GM13977 (cell line): ENCODE measurements around the gene GID8.

ENCODE experiments used
- DNase-seq: peaks from one replicate; pipeline ENCODE4 v3.0.0; 2012; ENCODE audit warnings: low spot score
- in situ Hi-C: fragments of 300-500 bp; cut with MboI; formaldehyde crosslinking; loops from one replicate; pipeline ENCODE4 v1.12.0; 2022; ENCODE audit warnings: low sequenced_read_pairs, low pct_unique_long_range_greater_than_20kb, mixed read lengths, inconsistent platforms; ENCODE audit not compliant: unreplicated experiment
- TF ChIP-seq, protein P1 (sequence below): IDR thresholded peaks from 2 replicates; pipeline ENCODE4 v1.5.1; 2012; ENCODE audit warnings: mild to moderate bottlenecking, control low read depth; ENCODE audit not compliant: insufficient read depth; ENCODE audit errors: extremely low read depth, missing control alignments

The GID8 gene

DNA sequence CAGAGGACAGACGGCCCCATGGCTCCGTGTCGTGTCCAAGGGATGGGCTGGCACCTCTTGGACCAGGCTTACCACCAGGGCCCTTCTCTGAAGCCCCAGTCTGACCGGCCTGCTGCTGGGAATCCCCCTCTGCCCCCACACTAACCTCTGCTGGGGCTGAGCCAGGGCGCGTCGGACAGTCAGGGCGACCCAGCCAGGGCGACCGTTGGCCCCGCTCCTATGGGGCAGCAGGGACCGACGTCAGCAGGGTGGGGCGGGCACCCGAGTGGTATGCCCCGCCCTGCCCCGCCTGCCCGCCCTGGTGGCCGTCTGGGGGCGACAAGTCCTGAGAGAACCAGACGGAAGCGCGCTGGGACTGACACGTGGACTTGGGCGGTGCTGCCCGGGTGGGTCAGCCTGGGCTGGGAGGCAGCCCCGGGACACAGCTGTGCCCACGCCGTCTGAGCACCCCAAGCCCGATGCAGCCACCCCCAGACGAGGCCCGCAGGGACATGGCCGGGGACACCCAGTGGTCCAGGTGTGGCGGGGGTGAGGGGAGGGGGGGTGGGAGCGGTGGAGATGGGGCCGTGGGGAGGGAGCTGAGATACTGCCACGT is 14.5 kb downstream of the GID8 start, which contains the start of gene SLC17A9:
TSS of gene SLC17A9 (plus strand) at position 337 of the 595 bp plus-strand sequence. CDS start at position 459, 122 bp downstream.
- TF ChIP-seq, protein P1, sequence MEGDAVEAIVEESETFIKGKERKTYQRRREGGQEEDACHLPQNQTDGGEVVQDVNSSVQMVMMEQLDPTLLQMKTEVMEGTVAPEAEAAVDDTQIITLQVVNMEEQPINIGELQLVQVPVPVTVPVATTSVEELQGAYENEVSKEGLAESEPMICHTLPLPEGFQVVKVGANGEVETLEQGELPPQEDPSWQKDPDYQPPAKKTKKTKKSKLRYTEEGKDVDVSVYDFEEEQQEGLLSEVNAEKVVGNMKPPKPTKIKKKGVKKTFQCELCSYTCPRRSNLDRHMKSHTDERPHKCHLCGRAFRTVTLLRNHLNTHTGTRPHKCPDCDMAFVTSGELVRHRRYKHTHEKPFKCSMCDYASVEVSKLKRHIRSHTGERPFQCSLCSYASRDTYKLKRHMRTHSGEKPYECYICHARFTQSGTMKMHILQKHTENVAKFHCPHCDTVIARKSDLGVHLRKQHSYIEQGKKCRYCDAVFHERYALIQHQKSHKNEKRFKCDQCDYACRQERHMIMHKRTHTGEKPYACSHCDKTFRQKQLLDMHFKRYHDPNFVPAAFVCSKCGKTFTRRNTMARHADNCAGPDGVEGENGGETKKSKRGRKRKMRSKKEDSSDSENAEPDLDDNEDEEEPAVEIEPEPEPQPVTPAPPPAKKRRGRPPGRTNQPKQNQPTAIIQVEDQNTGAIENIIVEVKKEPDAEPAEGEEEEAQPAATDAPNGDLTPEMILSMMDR: no peak
- DNase-seq: peak; percentile 90

DNA sequence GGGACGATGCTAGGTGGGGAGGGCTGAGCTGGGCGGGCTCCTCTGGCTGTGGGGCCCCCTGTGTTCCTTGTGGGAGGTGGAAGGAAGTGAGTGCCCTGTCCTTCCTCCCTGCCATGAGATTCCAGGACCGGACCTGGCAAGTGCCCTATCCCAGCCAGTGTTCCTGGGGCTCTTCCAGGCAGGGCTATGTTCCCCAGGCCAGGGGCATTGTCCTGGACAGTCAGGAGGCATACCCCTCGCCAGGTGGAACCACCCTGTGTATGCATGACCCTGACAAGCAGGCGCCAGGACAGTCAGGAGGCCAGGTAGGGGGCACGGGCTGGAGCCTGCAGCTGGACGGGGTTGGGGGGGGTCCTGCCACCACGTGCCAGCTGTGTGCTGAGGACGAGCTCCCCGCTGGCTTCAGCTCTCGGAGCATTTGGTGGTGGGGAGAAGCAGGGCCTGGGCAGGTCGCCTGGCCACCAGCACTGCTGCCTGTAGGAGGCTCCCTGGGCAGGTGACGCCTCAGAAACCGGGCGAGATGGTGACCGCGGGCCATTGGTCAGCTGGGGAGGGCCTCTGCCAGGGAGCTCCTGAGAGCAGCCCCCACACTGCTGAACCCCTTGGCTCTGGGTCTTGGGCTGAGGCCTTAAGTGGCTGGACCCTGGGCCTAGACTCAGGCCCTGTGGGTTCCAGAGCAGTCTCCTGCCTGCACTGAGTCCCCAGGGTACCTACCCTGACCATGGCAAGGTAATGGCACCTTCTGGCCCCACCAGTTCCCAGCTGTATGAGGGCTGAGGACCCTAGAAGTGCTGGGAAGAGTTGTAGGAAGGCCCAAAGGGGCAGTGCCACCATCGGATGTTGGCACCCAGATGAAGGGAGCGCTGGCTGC is 15.3 kb downstream of the GID8 start:
- TF ChIP-seq, protein P1: peak; percentile 13
- in situ Hi-C loops: no loop called here
- DNase-seq: no peak

More for the DNA sequence above, 14.5 kb downstream of the GID8 start, which contains the start of gene SLC17A9:
- in situ Hi-C loops: no loop called here

DNA sequence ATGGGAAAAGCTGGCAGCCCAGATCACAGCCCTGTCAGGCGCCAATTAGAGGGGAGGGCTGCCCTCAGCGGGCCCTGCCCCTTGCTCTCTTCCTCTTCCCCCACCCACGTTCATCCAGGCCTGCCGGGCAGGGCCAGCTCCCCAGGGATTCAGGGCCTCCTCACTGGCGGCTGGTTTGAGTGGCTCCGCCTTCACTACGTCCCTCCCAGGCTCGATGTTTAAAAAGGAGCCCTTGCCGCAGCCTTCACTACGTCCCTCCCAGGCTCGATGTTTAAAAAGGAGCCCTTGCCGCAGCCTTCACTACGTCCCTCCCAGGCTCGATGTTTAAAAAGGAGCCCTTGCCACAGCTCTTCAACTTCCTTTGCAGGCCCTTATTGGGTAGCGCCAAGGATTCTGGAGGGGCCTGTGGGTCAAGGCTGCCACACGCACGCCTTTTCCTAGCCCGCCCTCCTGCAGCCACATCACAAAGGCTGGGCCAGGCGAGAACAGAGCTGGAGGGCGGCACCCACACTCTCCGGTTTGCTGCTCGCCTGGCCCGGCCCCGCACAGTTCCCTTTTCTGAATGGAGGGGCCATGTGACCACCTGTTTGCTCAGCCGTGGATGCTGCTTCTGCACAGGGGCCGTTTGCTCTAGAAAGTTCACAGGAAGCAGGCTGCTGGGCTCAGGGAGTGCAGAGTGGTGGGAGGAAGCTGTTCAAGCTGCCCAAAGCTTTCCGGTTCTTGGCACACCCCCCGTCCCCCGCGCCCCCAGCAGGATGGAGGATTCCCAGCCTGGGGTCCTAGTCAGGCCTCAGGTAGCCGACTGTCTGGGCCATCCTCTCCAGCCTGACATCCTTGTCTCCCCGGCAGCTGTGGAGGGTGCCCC is 16.1 kb downstream of the GID8 start:
- in situ Hi-C loops: no loop called here
- DNase-seq: peak; percentile 93
- TF ChIP-seq, protein P1: no peak

DNA sequence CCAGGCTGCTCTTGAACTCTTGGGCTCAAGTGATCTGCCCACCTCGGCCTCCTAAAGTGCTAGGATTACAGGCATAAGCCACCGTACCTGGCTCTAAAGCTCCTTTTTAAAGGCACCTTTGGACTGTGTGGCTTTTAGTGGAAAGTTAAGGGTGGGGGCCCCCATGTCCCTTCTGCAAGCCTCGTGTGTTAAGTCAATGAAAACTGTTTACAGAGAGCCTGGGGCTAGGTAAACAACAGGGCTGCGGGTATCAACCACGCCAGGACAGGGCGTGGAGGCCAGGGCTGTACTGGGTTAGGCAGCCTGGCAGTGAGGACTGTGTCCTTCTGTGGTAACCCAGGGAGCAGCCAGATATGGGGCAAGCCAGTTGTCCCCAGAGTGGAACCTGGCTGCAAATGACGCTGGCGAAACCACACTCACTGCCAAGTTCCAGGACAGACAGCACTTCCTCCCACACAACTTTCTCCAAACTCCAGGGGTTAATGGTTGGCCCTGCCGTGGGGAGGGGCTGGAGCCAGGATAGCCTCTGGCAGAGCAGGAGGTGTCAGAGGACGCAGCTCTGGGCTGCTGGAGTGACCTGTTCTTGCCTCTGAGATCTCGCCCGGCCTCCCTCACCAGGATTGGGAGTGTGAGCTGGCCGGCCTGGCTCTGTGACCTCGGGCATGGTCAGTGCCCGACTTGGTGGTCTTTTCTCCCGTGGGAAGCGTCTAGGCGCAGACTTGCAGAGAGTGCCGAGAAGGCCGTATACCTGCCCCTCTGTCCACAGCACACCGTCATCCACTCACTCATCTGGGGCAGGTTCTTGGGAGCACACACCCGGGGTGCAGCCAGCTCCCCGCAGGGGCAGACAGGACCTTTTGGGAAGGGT is 17.8 kb downstream of the GID8 start:
- TF ChIP-seq, protein P1: no peak
- no peak for DNase-seq
- in situ Hi-C loops: no loop called here

DNA sequence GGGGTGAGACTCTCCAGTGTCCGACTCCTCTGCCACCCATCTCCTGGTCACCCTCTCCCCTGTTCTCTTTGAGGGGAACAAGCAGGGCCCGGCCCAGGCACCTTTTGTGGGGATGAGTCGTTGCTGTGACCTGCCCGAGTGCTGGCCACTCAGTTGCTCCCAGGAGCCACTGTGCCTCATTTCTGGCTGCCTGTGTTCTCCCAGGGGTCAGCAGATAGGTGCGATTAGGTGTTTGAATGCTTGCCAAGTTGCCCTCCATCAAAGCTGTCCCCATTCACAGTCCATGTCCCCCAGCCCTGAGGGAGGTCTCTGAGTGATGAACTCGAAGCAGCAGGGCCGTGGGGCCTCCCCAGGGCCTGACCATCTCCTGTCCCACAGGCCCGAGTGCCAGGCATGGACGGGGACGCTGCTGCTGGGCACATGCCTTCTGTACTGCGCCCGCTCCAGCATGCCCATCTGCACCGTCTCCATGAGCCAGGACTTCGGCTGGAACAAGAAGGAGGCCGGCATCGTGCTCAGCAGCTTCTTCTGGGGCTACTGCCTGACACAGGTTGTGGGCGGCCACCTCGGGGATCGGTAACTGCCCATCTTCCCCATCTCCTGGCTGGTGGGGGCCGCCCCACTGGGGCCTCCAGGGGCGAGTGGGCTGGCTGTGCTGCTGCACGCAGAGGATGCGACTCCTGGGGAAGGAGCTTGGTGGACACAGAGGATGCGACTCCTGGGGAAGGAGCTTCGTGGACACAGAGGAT is 18.6 kb downstream of the GID8 start:
- in situ Hi-C loops: no loop called here
- no peak for DNase-seq
- TF ChIP-seq, protein P1: no peak
